Measurements from ENCODE around the gene SRPK2. TPM values are rescaled to one million over a fixed set of nuclear protein-coding genes. Genes with fewer than 3 reads are reported as not detected.

The SRPK2 gene
- total RNA-seq, 1 donor from 2014 or later: 54.8 TPM

- Mint-ChIP-seq H3K4me3 (ENCODE audit: unreplicated experiment) (no peak overlapping the region), H3K27ac (ENCODE audit: unreplicated experiment) (no peak overlapping the region), H3K36me3 (ENCODE audit: low read depth, unreplicated experiment) (peaks cover 9% of the 10 kb centered on the region), H3K9me3 (ENCODE audit: unreplicated experiment) (no peaks in the 10 kb centered on the region), H3K4me1 (ENCODE audit: low read depth, unreplicated experiment) (peaks cover 19% of the 10 kb centered on the region), H3K27me3 (ENCODE audit: low read depth, unreplicated experiment) (no peaks in the 10 kb centered on the region)
- Histone ChIP-seq H3K79me2 (ENCODE audit: insufficient read depth, low read length) (peaks cover 5% of the 10 kb centered on the region), H3K4me1 (ENCODE audit: insufficient read depth, low read length) (peaks cover 7% of the 10 kb centered on the region), H3K36me3 (ENCODE audit: insufficient read depth, low read length) (no peaks in the 10 kb centered on the region), H3K9me3 (ENCODE audit: insufficient read depth, low read depth, low read length) (no peaks in the 10 kb centered on the region), H3K27me3 (ENCODE audit: insufficient read depth, low read length) (no peaks in the 10 kb centered on the region), H3K4me2 (ENCODE audit: low read length) (no peak overlapping the region), H3K4me3 (ENCODE audit: insufficient read depth, low read depth, low read length) (no peak overlapping the region), H3K27ac (ENCODE audit: low read depth, low read length) (no peak overlapping the region), H2AFZ (ENCODE audit: low read depth, low read length) (no peak overlapping the region), H3K9ac (ENCODE audit: low read length) (no peak overlapping the region), H4K20me1 (ENCODE audit: insufficient read depth, low read length) (peaks cover 43% of the 10 kb centered on the region)
- DNase-seq (ENCODE audit: low read depth): peak; percentile 18
- FAIRE-seq: peak; percentile 77
- TF ChIP-seq EZH2 (IDR thresholded peaks at IDR 0.05; ENCODE audit: insufficient read depth, low read length) (no peak), CTCF (IDR thresholded peaks at IDR 0.05; ENCODE audit: insufficient read depth, low read depth, low read length) (no peak)
Measured at GRCh38 chr7:105188201-105188600, 200.5 kb downstream of the SRPK2 start.

- no peak overlapping the region for H3K27ac ChIP-seq (ENCODE audit: low read depth, low read length)
- H3K4me3 Mint-ChIP-seq (ENCODE audit: unreplicated experiment): no peak overlapping the region
- DNase-seq (ENCODE audit: low read depth) (peak; percentile 14), FAIRE-seq (no peak)
- peaks cover 19% of the 10 kb centered on the region for H3K4me1 Mint-ChIP-seq (ENCODE audit: low read depth, unreplicated experiment)
- peaks cover 4% of the 10 kb centered on the region for H3K36me3 Mint-ChIP-seq (ENCODE audit: low read depth, unreplicated experiment)
- no peak overlapping the region for H3K4me3 ChIP-seq (ENCODE audit: insufficient read depth, low read depth, low read length)
- TF ChIP-seq EZH2 (IDR thresholded peaks at IDR 0.05; ENCODE audit: insufficient read depth, low read length) (no peak), CTCF (IDR thresholded peaks at IDR 0.05; ENCODE audit: insufficient read depth, low read depth, low read length) (no peak)
- no peaks in the 10 kb centered on the region for H3K9me3 ChIP-seq (ENCODE audit: insufficient read depth, low read depth, low read length)
- no peaks in the 10 kb centered on the region for H3K9me3 Mint-ChIP-seq (ENCODE audit: unreplicated experiment)
- H3K4me1 ChIP-seq (ENCODE audit: insufficient read depth, low read length): peaks cover 7% of the 10 kb centered on the region
- H3K36me3 ChIP-seq (ENCODE audit: insufficient read depth, low read length): no peaks in the 10 kb centered on the region
- peaks cover 42% of the 10 kb centered on the region for H4K20me1 ChIP-seq (ENCODE audit: insufficient read depth, low read length)
- no peaks in the 10 kb centered on the region for H3K27me3 ChIP-seq (ENCODE audit: insufficient read depth, low read length)
- H3K79me2 ChIP-seq (ENCODE audit: insufficient read depth, low read length): peaks cover 5% of the 10 kb centered on the region
- no peak overlapping the region for H3K4me2 ChIP-seq (ENCODE audit: low read length)
- H3K9ac ChIP-seq (ENCODE audit: low read length): no peak overlapping the region
- H2AFZ ChIP-seq (ENCODE audit: low read depth, low read length): no peak overlapping the region
- peak overlapping the region; percentile 16 for H3K27ac Mint-ChIP-seq (ENCODE audit: unreplicated experiment)
- no peaks in the 10 kb centered on the region for H3K27me3 Mint-ChIP-seq (ENCODE audit: low read depth, unreplicated experiment)
Measured at GRCh38 chr7:105187302-105188169, 201.2 kb downstream of the SRPK2 start.

All from astrocyte (in vitro differentiated cells and primary cell).